C4-2B (cell line): ENCODE data around the gene ALDH1L1.
"Not testable (repeated sequence)": the region's sequence is repeated elsewhere in the genome, so short reads cannot be mapped to it uniquely, and the experiment has no call there.

Experiments used
- H3K27ac ChIP-seq: fragments of 450-650 bp; 2 replicates; pipeline ENCODE4 v1.5.1; 2017
- ZFX ChIP-seq: fragments of 450-650 bp; IDR thresholded peaks from 2 replicates; pipeline ENCODE4 v1.6.1; 2017
- TF ChIP-seq, protein P1 (sequence below): fragments of 450-650 bp; conservative IDR thresholded peaks from 2 replicates; pipeline ENCODE4 v1.5.1; 2017; ENCODE audit warnings: mild to moderate bottlenecking

Gene ALDH1L1

DNA sequence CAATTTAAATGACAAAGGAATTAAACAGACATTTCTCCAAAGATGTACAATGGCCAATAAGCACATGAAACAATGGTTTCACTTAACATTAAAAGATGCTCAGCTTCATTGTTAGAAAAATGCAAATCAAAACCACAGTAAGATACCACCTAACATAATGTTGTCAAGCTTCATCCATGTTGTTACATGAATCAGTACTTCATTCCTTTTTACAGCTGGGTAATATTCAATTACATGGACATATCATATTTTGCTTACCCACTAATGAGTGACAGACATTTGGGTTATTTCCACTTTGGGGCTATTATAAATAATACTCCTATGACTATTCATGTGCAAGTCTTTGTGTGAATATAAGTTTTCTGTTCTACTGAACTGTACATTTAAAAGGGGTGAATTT lies 104.2 kb downstream of the ALDH1L1 start:
- TF ChIP-seq, protein P1, sequence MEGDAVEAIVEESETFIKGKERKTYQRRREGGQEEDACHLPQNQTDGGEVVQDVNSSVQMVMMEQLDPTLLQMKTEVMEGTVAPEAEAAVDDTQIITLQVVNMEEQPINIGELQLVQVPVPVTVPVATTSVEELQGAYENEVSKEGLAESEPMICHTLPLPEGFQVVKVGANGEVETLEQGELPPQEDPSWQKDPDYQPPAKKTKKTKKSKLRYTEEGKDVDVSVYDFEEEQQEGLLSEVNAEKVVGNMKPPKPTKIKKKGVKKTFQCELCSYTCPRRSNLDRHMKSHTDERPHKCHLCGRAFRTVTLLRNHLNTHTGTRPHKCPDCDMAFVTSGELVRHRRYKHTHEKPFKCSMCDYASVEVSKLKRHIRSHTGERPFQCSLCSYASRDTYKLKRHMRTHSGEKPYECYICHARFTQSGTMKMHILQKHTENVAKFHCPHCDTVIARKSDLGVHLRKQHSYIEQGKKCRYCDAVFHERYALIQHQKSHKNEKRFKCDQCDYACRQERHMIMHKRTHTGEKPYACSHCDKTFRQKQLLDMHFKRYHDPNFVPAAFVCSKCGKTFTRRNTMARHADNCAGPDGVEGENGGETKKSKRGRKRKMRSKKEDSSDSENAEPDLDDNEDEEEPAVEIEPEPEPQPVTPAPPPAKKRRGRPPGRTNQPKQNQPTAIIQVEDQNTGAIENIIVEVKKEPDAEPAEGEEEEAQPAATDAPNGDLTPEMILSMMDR, result no peak
- no peak for TF ChIP-seq ZFX

DNA sequence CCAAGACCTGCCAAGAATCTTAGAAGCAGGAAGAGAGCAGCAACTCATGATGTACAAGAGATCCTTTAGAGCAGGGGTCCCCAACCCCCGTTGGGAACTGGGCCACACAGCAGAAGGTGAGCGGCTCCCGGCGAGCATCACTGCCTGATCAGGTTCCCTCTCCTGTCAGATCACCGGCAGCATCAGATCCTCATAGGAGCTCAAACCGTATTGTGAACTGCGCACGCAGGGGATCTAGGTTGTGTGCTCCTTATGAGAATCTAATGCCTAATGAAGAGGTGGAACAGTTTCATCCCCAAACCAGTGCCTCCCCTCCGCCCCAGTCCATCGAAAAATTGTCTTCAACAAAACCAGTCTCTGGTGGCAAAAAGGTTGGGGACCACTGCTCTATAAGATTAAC lies 110.2 kb downstream of the ALDH1L1 start:
- TF ChIP-seq, protein P1, result no peak
- no peak for TF ChIP-seq ZFX
- no peak overlapping the region for H3K27ac ChIP-seq

More for the DNA sequence above, 104.2 kb downstream of the ALDH1L1 start:
- H3K27ac ChIP-seq, result no peak overlapping the region

DNA sequence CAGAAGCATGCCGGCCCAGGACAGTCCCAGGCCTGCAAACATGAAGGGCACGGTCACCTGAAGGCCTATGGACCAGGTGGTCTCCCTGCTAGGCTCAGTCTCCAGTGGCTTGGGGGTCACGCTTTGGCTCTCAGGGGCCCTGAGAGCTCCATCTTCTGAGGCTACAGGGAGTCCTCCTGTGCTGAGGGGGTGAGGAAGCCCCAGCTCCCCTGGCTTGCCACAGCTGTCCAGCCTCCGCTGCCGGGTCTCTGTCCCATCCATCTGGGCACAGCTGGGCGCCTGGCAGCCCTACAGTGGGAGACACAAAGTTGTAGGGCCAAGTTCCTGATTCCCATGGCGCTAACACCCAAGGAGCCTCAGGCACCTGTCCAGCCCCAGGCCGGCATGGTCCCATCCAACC lies 112.4 kb downstream of the ALDH1L1 start:
- TF ChIP-seq, protein P1, result no peak
- no peak for TF ChIP-seq ZFX
- H3K27ac ChIP-seq, result no peak overlapping the region

DNA sequence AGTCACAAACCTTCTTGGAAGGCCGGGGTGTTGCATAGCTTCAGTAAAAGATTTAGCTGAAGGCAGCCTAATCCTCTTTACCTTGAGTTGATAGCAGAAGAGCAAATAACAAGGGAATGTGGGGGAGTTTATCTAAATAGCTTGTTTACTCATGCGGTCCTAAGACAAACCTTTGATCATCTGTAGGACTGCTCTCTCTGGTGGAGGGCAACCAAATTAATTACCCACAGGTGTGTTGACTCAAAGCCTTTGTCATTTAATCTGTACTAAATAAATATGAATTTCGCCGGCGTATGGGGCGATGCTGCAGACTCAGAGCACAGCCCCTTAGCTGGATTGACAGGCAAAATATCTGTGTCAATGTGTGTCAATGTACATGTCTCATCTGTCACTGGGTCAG lies 113.7 kb downstream of the ALDH1L1 start:
- not testable (repeated sequence) for H3K27ac ChIP-seq

DNA sequence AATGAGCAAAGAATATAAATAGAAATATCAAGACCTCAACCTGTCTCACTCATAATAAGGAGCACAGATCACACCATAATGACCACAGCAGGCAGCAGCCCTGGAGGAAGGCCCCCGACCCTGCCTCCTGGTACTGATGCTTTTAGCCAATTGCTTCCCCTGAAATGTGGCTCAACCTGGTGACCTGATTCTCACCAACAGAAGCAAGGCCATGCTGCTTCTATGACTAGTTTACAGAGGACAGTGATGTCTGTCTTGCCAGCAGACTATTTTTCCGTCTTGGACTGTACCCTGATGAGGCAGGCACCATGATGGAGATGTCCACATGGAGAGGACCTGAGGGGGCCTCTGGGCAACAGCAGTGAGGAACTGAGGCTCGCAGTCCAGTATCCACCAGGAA lies 114.5 kb downstream of the ALDH1L1 start:
- no peak for TF ChIP-seq ZFX
- TF ChIP-seq, protein P1, result no peak

DNA sequence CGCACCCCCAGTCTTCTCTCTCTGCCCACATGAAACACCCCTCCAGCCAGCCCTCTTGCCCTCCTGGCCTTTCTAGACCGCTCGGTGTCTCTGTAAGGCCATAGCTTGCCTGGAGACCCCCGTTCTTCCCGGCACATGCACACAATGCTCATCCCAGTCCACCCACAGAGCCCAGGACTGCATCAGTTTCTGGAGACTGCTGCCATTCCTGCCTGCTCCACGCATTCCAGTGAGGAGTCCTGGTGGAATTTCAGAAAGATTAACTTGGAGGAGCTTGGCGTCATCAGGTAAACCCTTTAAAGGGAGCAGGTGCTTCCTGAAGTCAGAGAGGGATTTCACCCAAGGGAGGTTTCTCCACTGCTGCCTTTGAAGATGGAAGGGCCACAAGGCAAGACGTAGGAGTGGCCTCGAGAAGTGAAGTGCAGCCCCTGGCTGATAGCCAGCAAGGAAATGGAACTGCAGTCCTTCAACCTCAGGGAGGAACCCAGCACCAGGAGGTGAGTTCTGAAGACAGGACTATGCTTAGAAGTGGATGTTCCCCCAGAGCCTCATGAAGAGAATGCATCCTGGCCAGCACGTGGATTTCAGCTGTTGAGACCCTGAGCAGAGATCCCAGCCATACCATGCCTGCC lies 115.6 kb downstream of the ALDH1L1 start:
- H3K27ac ChIP-seq, result no peak overlapping the region
- TF ChIP-seq, protein P1, result no peak
- no peak for TF ChIP-seq ZFX

More for the DNA sequence above, 114.5 kb downstream of the ALDH1L1 start:
- no peak overlapping the region for H3K27ac ChIP-seq

DNA sequence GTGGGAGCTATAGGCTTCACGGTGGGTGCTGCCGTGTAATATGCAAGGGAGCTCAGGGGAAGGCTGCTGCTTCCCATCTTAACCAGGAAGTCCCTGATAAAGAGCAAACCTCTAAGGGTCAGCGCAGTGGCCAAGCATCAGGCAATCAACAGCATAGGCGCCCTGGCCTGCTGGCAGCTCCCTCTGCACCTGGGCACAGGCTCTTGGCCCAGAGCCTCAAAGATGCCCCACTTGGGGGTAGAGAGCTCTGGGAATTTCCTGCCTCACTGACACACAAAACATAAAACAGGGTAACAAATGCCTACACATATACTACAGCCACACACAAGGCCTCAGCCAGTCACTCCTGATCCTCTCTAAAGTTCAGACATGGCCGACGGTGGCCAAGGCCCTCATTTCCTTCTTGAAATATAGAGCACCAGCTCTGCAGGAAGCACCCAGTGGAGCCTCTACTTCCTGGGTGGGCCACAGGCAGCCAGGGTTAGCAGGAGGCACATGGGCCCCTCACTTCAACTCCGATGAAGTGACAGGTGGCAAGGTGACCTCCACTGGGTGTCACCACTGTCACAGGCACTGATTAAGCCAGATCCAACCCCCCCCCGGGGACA lies 116.9 kb downstream of the ALDH1L1 start:
- TF ChIP-seq ZFX, result no peak
- TF ChIP-seq, protein P1, result no peak
- no peak overlapping the region for H3K27ac ChIP-seq
